Measurements from ENCODE around the gene HDGFL3. TPM values are rescaled to one million over a fixed set of nuclear protein-coding genes. Genes with fewer than 3 reads are reported as not detected.
A peak's percentile ranks its signal among the peaks of the same experiment; 100 is the strongest.

HDGFL3 gene
- total RNA-seq, 2 donors from 2014 or later: 123 TPM

DNA sequence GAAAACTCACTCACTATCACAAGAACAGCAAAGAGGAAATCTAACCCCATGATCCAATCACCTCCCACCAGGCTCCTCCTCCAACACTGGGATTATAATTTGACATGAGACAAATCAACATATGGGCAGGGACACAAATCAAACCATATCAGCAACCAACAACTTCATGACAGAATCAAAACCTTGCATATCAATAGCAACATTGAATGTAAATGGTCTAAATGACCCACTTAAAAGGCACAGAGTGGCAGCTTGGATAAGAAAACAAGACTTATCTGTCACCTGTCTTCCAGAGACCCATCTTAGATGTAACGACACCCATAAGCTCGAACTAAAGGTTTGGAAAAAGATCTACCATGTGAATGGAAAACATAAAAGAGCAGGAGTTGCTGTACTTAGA is 40.8 kb downstream of the HDGFL3 start:
- Mint-ChIP-seq H3K27ac (peak overlapping the region; percentile 6), H3K27me3 (ENCODE audit: insufficient read depth) (no peaks in the 10 kb centered on the region), H3K9me3 (peaks cover 11% of the 10 kb centered on the region), H3K4me1 (peaks cover 6% of the 10 kb centered on the region), H3K4me3 (no peak overlapping the region), H3K36me3 (ENCODE audit: low read depth) (peaks cover 29% of the 10 kb centered on the region)
- no peaks in the 10 kb centered on the region for H3K4me1 ChIP-seq (ENCODE audit: control insufficient read depth, insufficient read depth, low read length)
- H3K27me3 ChIP-seq (ENCODE audit: control insufficient read depth, insufficient read depth, low read length, poor library complexity, severe bottlenecking): no peaks in the 10 kb centered on the region
- 92 to 96% methylated on average over 2 of the region's 2 CpGs for WGBS, 2 experiments (ENCODE audit: insufficient coverage in 1 of 2, insufficient read length in 1 of 2)
- no peak for TF ChIP-seq CTCF (conservative IDR thresholded peaks at IDR 0.05)
- H3K9ac ChIP-seq (ENCODE audit: extremely low read depth, low read length, poor library complexity, severe bottlenecking): no peak overlapping the region
- peaks cover 12% of the 10 kb centered on the region for H3K9me3 ChIP-seq (ENCODE audit: control insufficient read depth, low read length)
- DNase-seq: no peak
- no peak overlapping the region for H3K27ac ChIP-seq (ENCODE audit: low read depth, low read length)
- peaks cover 31% of the 10 kb centered on the region for H3K36me3 ChIP-seq (ENCODE audit: control insufficient read depth, insufficient read depth, low read length)
- H3K4me3 ChIP-seq (ENCODE audit: low read length): no peak overlapping the region

DNA sequence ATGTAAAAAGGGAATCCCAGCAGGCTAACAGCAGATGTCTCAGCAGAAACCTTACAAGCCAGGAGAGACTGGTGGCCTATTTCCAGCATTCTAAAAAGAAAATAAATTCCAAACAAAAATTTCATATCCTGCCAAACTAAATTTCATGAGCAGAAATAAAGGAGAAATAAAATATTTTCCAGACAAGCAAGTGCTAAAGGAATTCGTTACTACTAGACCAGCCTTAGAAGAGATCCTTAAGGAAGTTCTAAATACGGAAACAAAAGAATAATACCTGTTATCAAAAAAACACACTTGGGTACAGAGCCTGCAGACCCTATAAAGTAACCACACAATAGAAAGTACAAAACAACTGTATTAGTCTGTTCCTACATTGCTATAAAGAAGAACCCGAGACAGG is 41.4 kb downstream of the HDGFL3 start:
- H3K36me3 Mint-ChIP-seq (ENCODE audit: low read depth): peaks cover 31% of the 10 kb centered on the region
- H3K9me3 Mint-ChIP-seq: peaks cover 11% of the 10 kb centered on the region
- Histone ChIP-seq H3K4me3 (ENCODE audit: low read length) (no peak overlapping the region), H3K4me1 (ENCODE audit: control insufficient read depth, insufficient read depth, low read length) (no peaks in the 10 kb centered on the region), H3K9ac (ENCODE audit: extremely low read depth, low read length, poor library complexity, severe bottlenecking) (no peak overlapping the region), H3K9me3 (ENCODE audit: control insufficient read depth, low read length) (peaks cover 12% of the 10 kb centered on the region), H3K27ac (ENCODE audit: low read depth, low read length) (no peak overlapping the region), H3K27me3 (ENCODE audit: control insufficient read depth, insufficient read depth, low read length, poor library complexity, severe bottlenecking) (no peaks in the 10 kb centered on the region), H3K36me3 (ENCODE audit: control insufficient read depth, insufficient read depth, low read length) (peaks cover 34% of the 10 kb centered on the region)
- no peak for TF ChIP-seq CTCF (conservative IDR thresholded peaks at IDR 0.05)
- peak overlapping the region; percentile 6 for H3K27ac Mint-ChIP-seq
- 83 to 100% methylated on average over 1 to 3 of the region's 3 CpGs for WGBS, 2 experiments (ENCODE audit: insufficient coverage in 1 of 2, insufficient read length in 1 of 2)
- H3K27me3 Mint-ChIP-seq (ENCODE audit: insufficient read depth): no peaks in the 10 kb centered on the region
- DNase-seq: no peak
- no peak overlapping the region for H3K4me3 Mint-ChIP-seq
- peaks cover 6% of the 10 kb centered on the region for H3K4me1 Mint-ChIP-seq

DNA sequence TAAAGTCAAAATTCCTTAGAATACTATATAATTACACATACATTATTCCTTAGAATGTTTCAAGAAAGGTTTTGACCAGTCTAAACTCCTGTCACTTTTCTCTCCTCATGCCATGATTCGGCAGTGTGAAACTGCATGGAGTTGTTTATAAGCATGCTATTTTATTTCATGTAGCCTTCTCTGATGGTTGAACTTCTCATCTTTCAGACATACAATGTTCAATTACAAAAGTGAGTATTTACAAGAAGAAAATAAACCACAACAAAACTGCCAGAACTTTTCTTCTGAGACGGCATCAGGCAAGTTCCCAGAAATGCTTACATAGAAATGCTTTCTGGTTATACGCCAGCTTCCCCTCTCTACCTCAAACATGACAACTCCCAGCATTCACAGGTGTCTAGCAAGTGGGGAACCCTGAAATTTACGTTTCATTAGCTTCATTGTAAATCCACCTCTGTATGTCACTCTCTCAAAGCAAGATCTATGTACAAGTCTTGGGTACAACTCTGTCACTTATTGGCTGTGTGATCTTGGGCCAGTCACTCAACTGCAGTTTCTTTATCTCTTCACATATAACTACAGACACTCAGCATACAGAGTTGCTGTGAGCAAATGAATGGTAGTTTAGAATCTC is 42.7 kb downstream of the HDGFL3 start:
- no peaks in the 10 kb centered on the region for H3K27me3 Mint-ChIP-seq (ENCODE audit: insufficient read depth)
- peaks cover 41% of the 10 kb centered on the region for H3K36me3 ChIP-seq (ENCODE audit: control insufficient read depth, insufficient read depth, low read length)
- H3K27ac ChIP-seq (ENCODE audit: low read depth, low read length): no peak overlapping the region
- H3K9me3 ChIP-seq (ENCODE audit: control insufficient read depth, low read length): peaks cover 12% of the 10 kb centered on the region
- H3K9ac ChIP-seq (ENCODE audit: extremely low read depth, low read length, poor library complexity, severe bottlenecking): no peak overlapping the region
- peaks cover 11% of the 10 kb centered on the region for H3K9me3 Mint-ChIP-seq
- H3K4me3 ChIP-seq (ENCODE audit: low read length): no peak overlapping the region
- H3K4me1 ChIP-seq (ENCODE audit: control insufficient read depth, insufficient read depth, low read length): no peaks in the 10 kb centered on the region
- WGBS, 2 experiments (ENCODE audit: insufficient coverage in 1 of 2, insufficient read length in 1 of 2): 90 to 94% methylated on average over 2 to 4 of the region's 4 CpGs
- no peak overlapping the region for H3K4me3 Mint-ChIP-seq
- DNase-seq: no peak
- peaks cover 32% of the 10 kb centered on the region for H3K36me3 Mint-ChIP-seq (ENCODE audit: low read depth)
- TF ChIP-seq CTCF (conservative IDR thresholded peaks at IDR 0.05): no peak
- no peaks in the 10 kb centered on the region for H3K27me3 ChIP-seq (ENCODE audit: control insufficient read depth, insufficient read depth, low read length, poor library complexity, severe bottlenecking)
- H3K4me1 Mint-ChIP-seq: peaks cover 6% of the 10 kb centered on the region
- peak overlapping the region; percentile 10 for H3K27ac Mint-ChIP-seq

All from endodermal cell (in vitro differentiated cells).